HT1080 (cell line): ENCODE measurements around the gene PGAM4. TPM values are rescaled to one million over a fixed set of nuclear protein-coding genes. Genes with fewer than 3 reads are reported as not detected.
"Not testable (repeated sequence)": the region's sequence is repeated elsewhere in the genome, so short reads cannot be mapped to it uniquely, and the experiment has no call there.

Experiments
- DNase-seq: peaks from one replicate; pipeline ENCODE4 v3.0.0-alpha.2; 2015; ENCODE audit warnings: low read depth
- total RNA-seq: library from RNA; depleted of rRNA; stranded (reverse); fragments of >200 nt; shearing (Covaris generic); gene quantifications from 2 replicates; pipeline ENCODE4 v1.2.3, GENCODE V29; 2014; rRNA removed

PGAM4 gene
- total RNA-seq, 1 experiment from 2014 or later = 1.4 TPM

- no peak for DNase-seq
Measured at GRCh38 chrX:77925764-77926163, 43.7 kb downstream of the PGAM4 start.

- no peak for DNase-seq
Measured at GRCh38 chrX:77924320-77924859, 45.0 kb downstream of the PGAM4 start.

GRCh38 chrX:77922787-77923186 is 46.7 kb downstream of the PGAM4 start:
- DNase-seq = no peak

GRCh38 chrX:77919370-77919769 is 50.1 kb downstream of the PGAM4 start:
- not testable (repeated sequence) for DNase-seq

- no peak for DNase-seq
Measured at GRCh38 chrX:77918568-77918967, 50.9 kb downstream of the PGAM4 start.

Other genes with a start within 250 kb of the PGAM4 start
- 27.5 and 41.2 TPM in 2 replicates for gene ATRX, start 183.4 kb downstream of the PGAM4 start, total RNA-seq
- 39.4 and 49.4 TPM in 2 replicates for gene MAGT1, start 74.2 kb downstream of the PGAM4 start, total RNA-seq
- gene COX7B, start 70.2 kb downstream of the PGAM4 start, total RNA-seq = 382 and 476 TPM in 2 replicates
- gene ATP7A, start 58.9 kb downstream of the PGAM4 start, total RNA-seq = 3.1 and 3.3 TPM in 2 replicates
- gene PGK1, start 134.6 kb upstream of the PGAM4 start, total RNA-seq = 365 and 374 TPM in 2 replicates
- 17.8 and 22.0 TPM in 2 replicates for gene TAF9B, start 170.0 kb upstream of the PGAM4 start, total RNA-seq